Endothelial cell (in vitro differentiated cells): ENCODE results near the gene SPATA7. TPM values are rescaled to one million over a fixed set of nuclear protein-coding genes. Genes with fewer than 3 reads are reported as not detected.

Experiments
- DNase-seq: peaks from one replicate; pipeline ENCODE4 v3.0.0; 2021; ENCODE audit warnings: low spot score
- H3K27ac Mint-ChIP-seq: one replicate; pipeline ENCODE4 v1.8.0; 2021; ENCODE audit warnings: mixed read lengths, inconsistent platforms; ENCODE audit not compliant: unreplicated experiment
- H3K27me3 Mint-ChIP-seq: one replicate; pipeline ENCODE4 v1.8.0; 2021; ENCODE audit warnings: mild to moderate bottlenecking, moderate library complexity, mixed read lengths, inconsistent platforms; ENCODE audit not compliant: unreplicated experiment
- H3K36me3 Mint-ChIP-seq: one replicate; pipeline ENCODE4 v1.8.0; 2021; ENCODE audit warnings: mild to moderate bottlenecking, low read depth, mixed read lengths, inconsistent platforms; ENCODE audit not compliant: unreplicated experiment
- H3K4me1 Mint-ChIP-seq: one replicate; pipeline ENCODE4 v1.8.0; 2021; ENCODE audit warnings: mild to moderate bottlenecking, mixed read lengths, inconsistent platforms; ENCODE audit not compliant: unreplicated experiment
- H3K4me3 Mint-ChIP-seq: one replicate; pipeline ENCODE4 v1.8.0; 2021; ENCODE audit warnings: mild to moderate bottlenecking, mixed read lengths, inconsistent platforms; ENCODE audit not compliant: unreplicated experiment
- H3K9me3 Mint-ChIP-seq: one replicate; pipeline ENCODE4 v1.8.0; 2021; ENCODE audit warnings: mixed read lengths, inconsistent platforms; ENCODE audit not compliant: unreplicated experiment
- CTCF ChIP-seq: fragments of 200-600 bp; sonication (generic); IDR thresholded peaks from one replicate; pipeline ENCODE4 v1.5.0; 2021; ENCODE audit warnings: antibody characterized with exemption; ENCODE audit not compliant: unreplicated experiment
- total RNA-seq: library from RNA; stranded (reverse); fragmentation: NEBNext Ultra II Directional; extraction: Animal tissue kit (Norgen Biotek cat#: 25700); gene quantifications from one replicate; pipeline ENCODE4 v1.2.1, GENCODE V29; 2021; ENCODE audit not compliant: unreplicated experiment

SPATA7 gene
- total RNA-seq, 1 donor from 2014 or later = 39.3 TPM

- Mint-ChIP-seq H3K27me3 (no peaks in the 10 kb centered on the region), H3K27ac (peak overlapping the region; percentile 27), H3K4me3 (no peak overlapping the region), H3K4me1 (no peaks in the 10 kb centered on the region), H3K9me3 (no peaks in the 10 kb centered on the region), H3K36me3 (no peaks in the 10 kb centered on the region)
- DNase-seq = no peak
- TF ChIP-seq CTCF = no peak
These were observed 36.9 kb upstream of the SPATA7 start for GRCh38 chr14:88348546-88348945.

- Mint-ChIP-seq H3K27me3 (no peaks in the 10 kb centered on the region), H3K9me3 (no peaks in the 10 kb centered on the region), H3K4me1 (no peaks in the 10 kb centered on the region), H3K27ac (no peak overlapping the region), H3K4me3 (no peak overlapping the region), H3K36me3 (no peaks in the 10 kb centered on the region)
- TF ChIP-seq CTCF = no peak
- no peak for DNase-seq
These were observed 33.3 kb upstream of the SPATA7 start for GRCh38 chr14:88351966-88352691.

GRCh38 chr14:88352698-88353097 is 32.8 kb upstream of the SPATA7 start:
- Mint-ChIP-seq H3K9me3 (no peaks in the 10 kb centered on the region), H3K4me1 (no peaks in the 10 kb centered on the region), H3K36me3 (no peaks in the 10 kb centered on the region), H3K4me3 (no peak overlapping the region), H3K27ac (no peak overlapping the region), H3K27me3 (no peaks in the 10 kb centered on the region)
- TF ChIP-seq CTCF = no peak
- no peak for DNase-seq

- Mint-ChIP-seq H3K27me3 (no peaks in the 10 kb centered on the region), H3K36me3 (no peaks in the 10 kb centered on the region), H3K27ac (no peak overlapping the region), H3K4me3 (no peak overlapping the region), H3K9me3 (no peaks in the 10 kb centered on the region), H3K4me1 (no peaks in the 10 kb centered on the region)
- DNase-seq = no peak
- TF ChIP-seq CTCF = no peak
These were observed 31.1 kb upstream of the SPATA7 start for GRCh38 chr14:88354358-88354757.

- Mint-ChIP-seq H3K9me3 (no peaks in the 10 kb centered on the region), H3K4me3 (no peak overlapping the region), H3K36me3 (peaks cover 5% of the 10 kb centered on the region), H3K4me1 (peaks cover 10% of the 10 kb centered on the region), H3K27ac (no peak overlapping the region), H3K27me3 (no peaks in the 10 kb centered on the region)
- DNase-seq = no peak
- TF ChIP-seq CTCF = no peak
These were observed 26.0 kb upstream of the SPATA7 start for GRCh38 chr14:88359500-88359899.
